RWPE2 (cell line): ENCODE data around the gene LHX3.

Source experiments
- ATAC-seq: fragments of 200-7000 bp; cut with Tn5 transposase; 3 replicates; pipeline ENCODE4 v1.9.1; 2021; ENCODE audit warnings: low read depth
- DNase-seq: peaks from one replicate; pipeline ENCODE4 v3.0.0-alpha.2; 2020; ENCODE audit warnings: low spot score
- H3K27ac ChIP-seq: fragments of 450-650 bp; 2 replicates; pipeline ENCODE4 v1.5.1; 2017; ENCODE audit warnings: mild to moderate bottlenecking; ENCODE audit not compliant: poor library complexity, severe bottlenecking
- H3K27me3 ChIP-seq: fragments of 250-450 bp; sonication (Bioruptor Pico); 2 replicates; pipeline ENCODE4 v1.5.1; 2021; ENCODE audit warnings: mild to moderate bottlenecking, moderate library complexity; ENCODE audit not compliant: insufficient read depth, poor library complexity, severe bottlenecking
- H3K36me3 ChIP-seq: fragments of 250-450 bp; sonication (Bioruptor Pico); 2 replicates; pipeline ENCODE4 v1.5.1; 2020; ENCODE audit warnings: low read depth, mild to moderate bottlenecking, moderate library complexity
- H3K4me1 ChIP-seq: fragments of 250-450 bp; sonication (Bioruptor Pico); 2 replicates; pipeline ENCODE4 v1.5.1; 2021; ENCODE audit warnings: mild to moderate bottlenecking, moderate library complexity; ENCODE audit not compliant: insufficient read depth, poor library complexity, severe bottlenecking
- H3K4me3 ChIP-seq: fragments of 250-450 bp; sonication (Bioruptor Pico); 2 replicates; pipeline ENCODE4 v1.5.1; 2021; ENCODE audit warnings: mild to moderate bottlenecking, moderate library complexity; ENCODE audit not compliant: severe bottlenecking
- H3K9me3 ChIP-seq: fragments of 250-450 bp; sonication (Bioruptor Pico); 2 replicates; pipeline ENCODE4 v1.5.1; 2021; ENCODE audit warnings: mild to moderate bottlenecking, moderate library complexity; ENCODE audit not compliant: severe bottlenecking
- TF ChIP-seq, protein P1 (sequence below): fragments of 450-650 bp; IDR thresholded peaks from one replicate; pipeline ENCODE4 v1.5.1; 2017; ENCODE audit warnings: mild to moderate bottlenecking, moderate library complexity; ENCODE audit not compliant: poor library complexity, severe bottlenecking

LHX3 gene

DNA sequence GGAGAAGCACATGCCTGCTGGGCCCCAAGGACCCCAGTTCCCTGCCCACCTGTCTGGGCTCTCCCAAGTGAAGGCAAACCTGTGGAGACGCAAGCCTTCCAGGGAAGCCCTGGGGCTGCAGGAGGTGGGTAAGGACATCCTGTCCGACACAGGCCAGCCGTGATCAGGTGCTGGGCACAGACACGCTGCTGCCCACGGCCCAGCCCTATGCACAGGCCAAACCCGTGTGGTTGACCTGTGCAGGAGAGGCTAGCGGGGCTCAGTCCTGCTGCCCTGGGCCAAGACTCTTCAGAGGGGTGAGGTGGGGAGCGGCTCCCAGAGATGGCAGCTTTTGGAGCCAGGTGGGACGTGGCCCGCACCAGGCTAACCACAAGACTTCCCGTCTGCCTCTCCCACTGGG is 14.3 kb downstream of the LHX3 start:
- Histone ChIP-seq H3K27ac (no peak overlapping the region), H3K4me3 (no peak overlapping the region), H3K36me3 (no peaks in the 10 kb centered on the region), H3K27me3 (peaks cover 61% of the 10 kb centered on the region), H3K9me3 (no peaks in the 10 kb centered on the region), H3K4me1 (no peaks in the 10 kb centered on the region)
- TF ChIP-seq, protein P1, sequence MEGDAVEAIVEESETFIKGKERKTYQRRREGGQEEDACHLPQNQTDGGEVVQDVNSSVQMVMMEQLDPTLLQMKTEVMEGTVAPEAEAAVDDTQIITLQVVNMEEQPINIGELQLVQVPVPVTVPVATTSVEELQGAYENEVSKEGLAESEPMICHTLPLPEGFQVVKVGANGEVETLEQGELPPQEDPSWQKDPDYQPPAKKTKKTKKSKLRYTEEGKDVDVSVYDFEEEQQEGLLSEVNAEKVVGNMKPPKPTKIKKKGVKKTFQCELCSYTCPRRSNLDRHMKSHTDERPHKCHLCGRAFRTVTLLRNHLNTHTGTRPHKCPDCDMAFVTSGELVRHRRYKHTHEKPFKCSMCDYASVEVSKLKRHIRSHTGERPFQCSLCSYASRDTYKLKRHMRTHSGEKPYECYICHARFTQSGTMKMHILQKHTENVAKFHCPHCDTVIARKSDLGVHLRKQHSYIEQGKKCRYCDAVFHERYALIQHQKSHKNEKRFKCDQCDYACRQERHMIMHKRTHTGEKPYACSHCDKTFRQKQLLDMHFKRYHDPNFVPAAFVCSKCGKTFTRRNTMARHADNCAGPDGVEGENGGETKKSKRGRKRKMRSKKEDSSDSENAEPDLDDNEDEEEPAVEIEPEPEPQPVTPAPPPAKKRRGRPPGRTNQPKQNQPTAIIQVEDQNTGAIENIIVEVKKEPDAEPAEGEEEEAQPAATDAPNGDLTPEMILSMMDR: no peak
- DNase-seq (no peak), ATAC-seq (no peak; the same call in 2 of the 3 replicates)

DNA sequence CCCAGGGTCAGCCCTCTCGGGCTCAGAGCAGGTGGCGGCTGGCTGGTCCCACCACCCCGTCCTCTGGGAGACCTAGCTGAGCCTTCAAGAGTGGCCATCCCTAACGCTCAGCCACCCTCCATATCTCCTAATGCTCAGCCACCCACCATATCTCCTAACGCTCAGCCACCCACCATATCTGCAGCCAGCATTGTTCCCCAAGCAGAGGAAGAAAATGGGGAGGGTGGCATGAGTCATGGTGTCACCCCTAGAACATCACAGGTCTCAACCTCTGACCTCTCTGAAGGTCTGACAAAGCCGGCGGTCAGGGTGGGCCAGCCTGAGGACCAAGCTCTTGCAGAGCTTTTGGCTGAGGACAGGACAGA is 14.7 kb downstream of the LHX3 start:
- H3K27ac ChIP-seq: no peak overlapping the region
- no peak overlapping the region for H3K4me3 ChIP-seq
- TF ChIP-seq, protein P1: no peak
- no peaks in the 10 kb centered on the region for H3K36me3 ChIP-seq
- H3K4me1 ChIP-seq: no peaks in the 10 kb centered on the region
- peaks cover 61% of the 10 kb centered on the region for H3K27me3 ChIP-seq
- DNase-seq: no peak
- no peak for ATAC-seq
- H3K9me3 ChIP-seq: no peaks in the 10 kb centered on the region

DNA sequence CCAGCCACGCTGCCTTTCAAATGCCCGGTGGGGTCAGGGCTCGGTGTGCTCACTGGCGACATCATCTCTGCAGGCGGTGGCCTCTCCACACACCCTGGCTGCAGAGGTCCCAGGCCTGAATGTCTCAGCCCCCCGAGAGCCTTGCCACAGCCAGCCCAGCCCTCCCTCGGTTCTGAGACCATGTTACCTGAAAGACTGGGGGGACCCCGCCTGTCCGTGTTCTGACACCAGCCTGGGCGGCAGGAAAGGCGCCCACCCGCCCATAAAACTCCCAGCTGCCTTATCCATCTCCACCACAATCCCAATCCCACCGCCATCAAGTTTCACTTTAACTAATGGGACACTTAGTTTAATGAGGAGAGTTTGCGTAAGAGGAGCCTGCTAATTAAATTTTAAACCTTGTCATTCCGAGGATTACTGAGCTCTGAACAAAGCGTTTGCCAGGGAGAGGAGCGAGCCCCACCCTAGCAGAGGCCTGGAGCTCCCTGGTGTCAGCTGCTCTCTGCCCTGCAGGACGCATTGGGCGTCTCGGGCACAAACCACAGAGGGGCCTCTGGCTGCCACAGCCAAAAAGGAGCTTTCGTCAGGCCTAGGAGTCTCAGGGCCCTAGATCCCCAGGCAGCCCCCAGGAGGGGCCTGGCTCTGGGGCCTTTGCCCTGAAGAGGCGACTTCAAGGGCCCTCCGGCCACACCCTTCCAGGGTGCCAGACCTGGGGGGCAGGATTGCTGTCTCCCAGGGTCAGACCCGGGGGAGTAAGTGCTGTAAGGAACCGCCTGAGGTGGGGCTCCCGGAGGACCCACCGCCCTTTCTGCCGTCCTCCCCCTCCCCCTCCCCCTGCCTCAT is 15.3 kb downstream of the LHX3 start:
- DNase-seq (no peak), ATAC-seq (no peak)
- peaks cover 60% of the 10 kb centered on the region for H3K27me3 ChIP-seq

DNA sequence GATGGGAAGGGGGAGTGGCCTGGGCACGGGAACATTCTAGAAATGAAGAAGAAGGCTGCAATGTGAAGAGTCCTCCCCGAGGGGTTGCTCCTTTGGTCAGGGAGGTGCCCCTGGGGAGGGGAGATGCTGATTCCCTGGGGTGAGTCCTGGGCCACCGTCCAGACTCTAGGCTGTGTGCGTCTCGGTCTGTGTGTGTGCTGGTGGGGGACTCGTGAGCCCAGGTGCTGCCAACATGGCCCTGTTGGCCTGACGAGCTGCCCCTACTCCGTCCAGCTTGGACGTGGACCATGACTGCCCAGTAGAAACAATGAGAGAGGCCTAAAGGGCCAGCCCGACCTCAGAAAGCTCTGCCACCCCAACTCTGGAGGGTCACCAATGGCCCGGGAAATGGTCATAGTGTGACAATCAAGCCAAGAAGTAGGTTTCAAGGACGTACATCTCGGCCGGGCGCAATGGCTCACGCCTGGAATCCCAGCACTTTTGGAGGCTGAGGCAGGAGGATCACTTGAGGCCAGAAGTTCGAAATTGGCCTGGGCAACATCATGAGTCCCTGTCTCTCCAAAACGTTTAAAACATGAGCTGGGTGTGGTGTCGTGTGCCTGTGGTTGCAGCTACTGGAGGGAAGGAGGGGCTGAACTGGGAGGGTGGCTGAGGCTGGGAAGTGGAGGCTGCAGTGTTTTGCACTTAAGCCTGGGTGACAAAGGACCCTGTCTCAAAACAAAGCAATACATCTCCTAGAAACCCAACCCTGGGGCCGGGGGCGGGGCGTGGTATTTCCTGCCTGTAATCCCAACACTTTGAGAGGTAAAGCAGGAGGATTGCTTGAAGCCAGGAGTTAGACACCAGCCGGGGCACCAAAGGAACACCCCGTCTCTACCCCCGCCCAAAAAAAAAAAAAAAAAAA is 17.0 kb downstream of the LHX3 start:
- H3K27me3 ChIP-seq: peaks cover 51% of the 10 kb centered on the region
- no peak for DNase-seq
- no peak overlapping the region for H3K4me3 ChIP-seq
- H3K27ac ChIP-seq: no peak overlapping the region
- no peaks in the 10 kb centered on the region for H3K36me3 ChIP-seq
- no peak for ATAC-seq
- TF ChIP-seq, protein P1: no peak
- H3K4me1 ChIP-seq: no peaks in the 10 kb centered on the region
- no peaks in the 10 kb centered on the region for H3K9me3 ChIP-seq

More for the DNA sequence above, 15.3 kb downstream of the LHX3 start:
- Histone ChIP-seq H3K36me3 (no peaks in the 10 kb centered on the region), H3K4me3 (no peak overlapping the region), H3K4me1 (no peaks in the 10 kb centered on the region), H3K27ac (no peak overlapping the region), H3K9me3 (no peaks in the 10 kb centered on the region)
- TF ChIP-seq, protein P1: no peak
